Measurements from ENCODE around the gene TASP1.

The TASP1 gene

DNA sequence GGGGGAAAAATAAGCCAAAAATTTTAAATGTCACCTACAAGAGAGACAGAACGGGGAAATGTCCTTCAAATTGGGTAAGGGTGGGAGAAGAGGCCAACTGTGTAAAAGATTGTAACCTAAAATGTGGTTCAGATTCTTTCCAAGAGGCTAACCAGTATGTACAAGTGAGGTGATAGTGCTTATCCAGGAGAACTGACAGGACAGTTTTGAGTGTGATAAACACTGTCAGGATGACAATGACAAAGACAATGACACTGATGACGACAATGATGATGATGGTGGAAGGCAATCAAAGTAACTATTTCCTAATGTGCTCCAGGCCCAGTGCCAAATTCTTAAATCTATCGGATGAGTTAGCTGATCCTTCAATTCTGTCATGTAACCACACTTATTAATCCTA is 57.3 kb downstream of the TASP1 start:
- Mint-ChIP-seq H3K9me3 (no peaks in the 10 kb centered on the region), H3K4me1 (ENCODE audit: low read depth in 2 of 2) (no peaks in the 10 kb centered on the region), H3K4me3 (no peak overlapping the region), H3K27ac (no peak overlapping the region), H3K36me3 (ENCODE audit: insufficient read depth) (peaks cover 5% of the 10 kb centered on the region), H3K27me3 (no peaks in the 10 kb centered on the region)
- DNase-seq (no peak), ATAC-seq (replicated peaks) (no peak)

DNA sequence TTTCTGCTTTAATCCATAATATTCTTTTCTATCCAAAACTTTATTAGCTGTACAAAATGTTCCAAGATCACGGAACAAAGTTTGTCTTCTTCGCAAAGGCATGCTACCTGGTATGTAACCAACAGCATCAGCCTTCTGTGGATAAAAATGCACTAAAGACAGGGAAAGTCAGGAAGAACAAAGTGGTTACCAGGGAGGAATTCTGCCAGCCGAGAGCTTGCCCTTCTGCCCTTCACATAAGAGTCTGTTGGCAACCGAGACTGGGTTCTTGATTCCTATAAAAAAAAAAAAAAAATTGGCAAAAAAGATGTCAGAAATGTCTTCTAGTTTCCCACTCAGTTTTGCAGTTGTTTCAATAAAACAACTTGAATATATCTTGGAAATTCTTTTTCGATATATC is 58.0 kb downstream of the TASP1 start:
- Mint-ChIP-seq H3K27ac (no peak overlapping the region), H3K36me3 (ENCODE audit: insufficient read depth) (peaks cover 5% of the 10 kb centered on the region), H3K9me3 (no peaks in the 10 kb centered on the region), H3K27me3 (no peaks in the 10 kb centered on the region), H3K4me1 (ENCODE audit: low read depth in 2 of 2) (no peaks in the 10 kb centered on the region), H3K4me3 (no peak overlapping the region)
- ATAC-seq (replicated peaks) = no peak
- DNase-seq = no peak

DNA sequence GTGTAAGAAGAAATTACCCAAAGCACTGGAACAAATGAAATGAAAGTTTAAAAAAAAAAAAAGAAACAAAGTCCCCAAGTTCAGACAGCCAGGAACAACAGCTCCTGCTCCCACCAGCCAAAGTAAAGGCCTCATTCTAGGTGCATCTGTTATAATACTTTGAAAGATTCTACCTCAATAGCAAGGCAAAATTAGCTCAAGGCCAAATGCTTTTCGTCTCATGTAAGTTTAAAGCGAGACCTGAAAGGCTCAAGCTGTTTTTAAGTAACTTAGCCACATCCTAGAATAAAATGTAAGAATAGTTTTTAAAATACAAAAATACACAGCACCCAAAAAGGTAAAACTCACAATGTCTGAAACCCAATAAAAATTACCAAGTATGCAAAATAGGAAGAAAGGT is 64.7 kb downstream of the TASP1 start:
- no peak overlapping the region for H3K4me3 Mint-ChIP-seq
- no peaks in the 10 kb centered on the region for H3K9me3 Mint-ChIP-seq
- H3K27me3 Mint-ChIP-seq = no peaks in the 10 kb centered on the region
- ATAC-seq (replicated peaks) (no peak), DNase-seq (no peak)
- H3K4me1 Mint-ChIP-seq (ENCODE audit: low read depth in 2 of 2) = peaks cover 0 to 3% of the 10 kb centered on the region in 2 donors
- H3K27ac Mint-ChIP-seq = no peak overlapping the region
- no peaks in the 10 kb centered on the region for H3K36me3 Mint-ChIP-seq (ENCODE audit: insufficient read depth)

DNA sequence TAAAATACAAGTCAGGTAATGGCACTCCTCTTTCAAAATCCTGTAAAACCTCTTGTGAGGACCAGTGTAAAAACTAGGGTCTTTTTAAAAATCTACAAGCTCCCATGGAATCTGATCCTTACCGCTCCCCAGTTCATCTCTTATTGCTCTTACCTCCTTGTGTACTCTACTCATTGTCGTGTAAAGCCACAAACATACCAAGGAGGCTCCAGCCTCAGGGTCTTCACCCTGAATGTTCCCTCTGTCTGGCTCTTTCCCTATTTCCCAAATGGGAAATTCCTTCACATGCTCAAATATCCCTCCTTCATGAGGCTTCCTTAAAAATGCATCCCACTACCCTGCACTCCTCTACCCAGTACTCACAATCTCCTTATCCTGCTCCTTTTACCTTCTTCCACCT is 67.1 kb downstream of the TASP1 start:
- no peaks in the 10 kb centered on the region for H3K36me3 Mint-ChIP-seq (ENCODE audit: insufficient read depth)

DNA sequence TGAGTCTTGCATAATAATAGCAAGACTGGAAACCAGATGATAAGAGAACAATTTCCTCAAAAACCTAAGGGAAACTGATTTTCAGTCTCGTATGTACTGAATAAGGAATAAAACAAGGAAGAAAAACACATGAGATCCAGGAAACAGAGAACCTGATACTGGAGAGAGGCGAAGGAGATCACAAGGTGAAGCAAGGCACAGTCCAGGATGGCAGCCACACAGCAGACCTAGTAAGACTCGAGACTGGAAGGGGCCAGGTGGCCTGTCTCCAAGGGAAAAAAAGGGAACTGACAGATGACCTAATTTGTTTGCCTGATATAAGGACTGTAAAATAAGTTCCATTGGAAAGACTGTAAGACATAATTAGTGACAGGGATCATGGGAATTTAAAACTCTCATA is 71.1 kb downstream of the TASP1 start:
- Mint-ChIP-seq H3K9me3 (peaks cover 0 to 3% of the 10 kb centered on the region in 2 donors), H3K4me1 (ENCODE audit: low read depth in 2 of 2) (peaks cover 0 to 4% of the 10 kb centered on the region in 2 donors), H3K36me3 (ENCODE audit: insufficient read depth) (peaks cover 3% of the 10 kb centered on the region), H3K27me3 (no peaks in the 10 kb centered on the region), H3K4me3 (no peak overlapping the region), H3K27ac (no peak overlapping the region)
- DNase-seq = no peak
- no peak for ATAC-seq (replicated peaks)

More for the DNA sequence above, 67.1 kb downstream of the TASP1 start:
- ATAC-seq (replicated peaks) (no peak), DNase-seq (no peak)
- Mint-ChIP-seq H3K4me1 (ENCODE audit: low read depth in 2 of 2) (peaks cover 0 to 3% of the 10 kb centered on the region in 2 donors), H3K27me3 (no peaks in the 10 kb centered on the region), H3K27ac (no peak overlapping the region), H3K9me3 (peaks cover 0 to 3% of the 10 kb centered on the region in 2 donors), H3K4me3 (no peak overlapping the region)

DNA sequence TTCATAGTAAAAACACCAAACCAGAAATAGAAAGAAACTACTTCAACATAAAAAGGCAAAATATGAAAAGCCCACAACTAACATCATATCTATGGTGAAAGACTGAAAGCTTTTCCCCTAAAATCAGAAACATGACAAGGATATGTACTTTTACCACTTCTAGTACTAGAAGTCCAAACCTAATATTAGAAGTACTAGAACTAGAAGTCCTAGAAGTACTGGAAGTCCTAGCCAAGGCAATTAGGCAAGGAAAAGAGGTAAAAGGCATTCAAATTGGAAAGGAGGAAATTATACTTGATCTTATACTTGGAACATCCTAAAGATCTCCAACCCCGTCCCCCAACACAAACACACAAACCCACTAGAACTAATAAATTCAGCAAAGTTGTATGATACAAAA is 74.9 kb downstream of the TASP1 start:
- Mint-ChIP-seq H3K4me1 (ENCODE audit: low read depth in 2 of 2) (peaks cover 0 to 8% of the 10 kb centered on the region in 2 donors), H3K27ac (no peak overlapping the region), H3K36me3 (ENCODE audit: insufficient read depth) (peaks cover 3% of the 10 kb centered on the region), H3K4me3 (no peak overlapping the region), H3K9me3 (peaks cover 3 to 7% of the 10 kb centered on the region in 2 donors), H3K27me3 (no peaks in the 10 kb centered on the region)
- DNase-seq (no peak), ATAC-seq (replicated peaks) (no peak)

DNA sequence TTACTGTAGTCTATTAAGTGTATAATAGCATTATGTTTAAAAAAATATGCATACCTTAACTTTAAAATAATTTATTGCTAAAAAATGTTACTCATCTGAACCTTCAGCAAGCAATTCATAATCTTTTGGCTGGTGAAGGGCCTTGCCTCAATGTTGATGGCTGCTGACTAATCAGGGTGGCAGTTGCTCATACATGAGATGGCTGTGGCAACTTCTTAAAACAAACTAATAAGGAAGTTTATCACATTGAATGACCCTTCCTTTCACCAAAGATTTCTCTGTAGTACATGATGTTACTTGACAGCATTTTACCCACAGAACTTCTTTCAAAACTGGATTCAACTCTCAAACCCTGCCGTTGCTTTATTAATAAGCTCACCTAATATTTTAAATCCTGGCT is 84.0 kb downstream of the TASP1 start:
- no peak overlapping the region for H3K27ac Mint-ChIP-seq
- no peak for ATAC-seq (replicated peaks)
- H3K4me1 Mint-ChIP-seq (ENCODE audit: low read depth in 2 of 2) = no peaks in the 10 kb centered on the region
- no peaks in the 10 kb centered on the region for H3K9me3 Mint-ChIP-seq
- no peak for DNase-seq
- no peak overlapping the region for H3K4me3 Mint-ChIP-seq
- no peaks in the 10 kb centered on the region for H3K27me3 Mint-ChIP-seq
- H3K36me3 Mint-ChIP-seq (ENCODE audit: insufficient read depth) = peaks cover 6% of the 10 kb centered on the region

DNA sequence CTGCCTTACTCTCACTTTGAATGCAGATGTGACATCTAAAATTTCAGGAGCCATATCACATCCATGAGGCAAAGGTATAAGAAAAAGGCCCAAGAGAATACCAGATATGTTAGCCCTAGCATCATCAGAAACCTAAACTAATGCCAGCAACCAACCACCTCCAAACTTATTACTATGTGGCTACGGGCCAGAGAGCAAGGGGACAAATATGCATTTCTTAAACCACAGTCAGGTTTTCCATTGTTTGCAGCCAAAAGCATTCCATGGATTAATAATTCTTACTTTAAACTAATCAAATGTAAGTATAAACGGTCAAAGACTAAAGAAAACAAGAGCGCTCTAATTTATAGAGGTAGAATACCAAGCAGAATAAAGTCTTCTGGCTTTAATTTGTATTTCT is 84.7 kb downstream of the TASP1 start:
- Mint-ChIP-seq H3K9me3 (no peaks in the 10 kb centered on the region), H3K4me3 (no peak overlapping the region), H3K27me3 (no peaks in the 10 kb centered on the region), H3K27ac (no peak overlapping the region), H3K36me3 (ENCODE audit: insufficient read depth) (peaks cover 6% of the 10 kb centered on the region), H3K4me1 (ENCODE audit: low read depth in 2 of 2) (no peaks in the 10 kb centered on the region)
- ATAC-seq (replicated peaks) (no peak), DNase-seq (no peak)

DNA sequence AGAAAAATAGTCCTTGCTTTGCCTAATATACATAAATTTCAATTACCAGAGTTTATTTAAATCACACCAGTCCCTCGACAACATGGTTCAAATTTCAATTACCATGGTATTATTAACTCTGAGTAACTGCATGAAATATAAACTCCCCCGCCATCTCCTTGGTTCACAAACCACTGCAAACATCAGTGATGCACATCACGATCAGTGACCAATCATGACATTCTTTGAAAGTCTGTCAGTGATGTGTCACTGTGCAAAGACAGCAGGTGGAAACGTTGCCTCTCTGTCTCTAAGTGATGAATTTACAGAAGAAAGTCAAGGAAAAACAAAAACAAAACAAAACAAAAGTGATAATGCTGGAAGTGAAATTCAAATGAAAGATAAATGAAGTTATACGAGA is 86.7 kb downstream of the TASP1 start:
- Mint-ChIP-seq H3K27me3 (no peaks in the 10 kb centered on the region), H3K4me3 (no peak overlapping the region), H3K36me3 (ENCODE audit: insufficient read depth) (no peaks in the 10 kb centered on the region), H3K27ac (no peak overlapping the region), H3K4me1 (ENCODE audit: low read depth in 2 of 2) (no peaks in the 10 kb centered on the region), H3K9me3 (no peaks in the 10 kb centered on the region)
- DNase-seq (no peak), ATAC-seq (replicated peaks) (no peak)

DNA sequence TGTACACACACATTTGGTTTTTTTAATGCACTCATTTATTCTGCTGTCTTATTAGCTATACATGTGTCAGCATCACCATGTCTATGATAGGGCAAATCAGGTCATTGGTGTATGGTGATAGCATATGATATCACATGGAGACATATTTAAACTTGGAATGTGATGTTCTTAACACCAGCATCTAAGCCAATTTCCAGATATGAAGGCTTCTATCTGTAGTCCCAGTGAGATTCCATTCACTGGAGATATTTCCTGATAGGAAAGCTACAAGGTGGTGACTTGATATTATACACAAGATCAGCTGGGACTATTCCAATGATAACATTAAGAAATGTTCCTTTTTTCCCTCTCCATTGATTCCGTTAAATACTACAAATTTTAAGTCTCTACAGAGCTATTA is 89.3 kb downstream of the TASP1 start:
- no peaks in the 10 kb centered on the region for H3K9me3 Mint-ChIP-seq
- H3K4me3 Mint-ChIP-seq = no peak overlapping the region
- no peak for ATAC-seq (replicated peaks)
- no peak for DNase-seq
- no peaks in the 10 kb centered on the region for H3K36me3 Mint-ChIP-seq (ENCODE audit: insufficient read depth)
- H3K4me1 Mint-ChIP-seq (ENCODE audit: low read depth in 2 of 2) = no peaks in the 10 kb centered on the region
- H3K27ac Mint-ChIP-seq = no peak overlapping the region
- no peaks in the 10 kb centered on the region for H3K27me3 Mint-ChIP-seq

DNA sequence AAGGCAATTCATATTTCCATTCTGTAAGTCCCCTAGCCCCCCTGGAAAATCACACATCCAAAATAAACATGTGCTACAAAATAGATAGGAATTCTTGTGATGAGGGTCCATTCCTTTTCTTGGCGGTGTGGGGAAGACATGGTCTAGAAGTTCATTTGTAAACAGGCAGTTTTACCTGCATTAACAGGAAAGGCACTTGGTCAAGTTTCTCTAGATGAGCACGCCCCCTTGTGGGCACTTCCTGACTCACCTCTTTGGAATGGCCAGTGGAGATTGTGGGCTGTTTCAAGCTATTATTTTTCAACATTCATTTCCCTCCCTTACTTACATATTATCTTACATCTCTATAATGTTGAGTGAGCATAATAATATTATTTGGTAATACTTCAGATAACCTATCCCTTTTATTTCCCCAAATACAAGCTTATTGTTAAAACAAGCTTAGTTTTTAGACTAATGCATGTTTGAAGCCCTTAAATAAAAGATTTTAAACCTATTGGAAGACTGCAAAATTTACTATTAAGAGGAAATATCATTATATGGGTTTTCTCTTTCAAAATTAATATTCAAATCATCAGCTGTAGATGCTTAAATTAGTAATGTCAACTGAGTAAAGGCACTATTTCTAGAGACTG is 92.1 kb downstream of the TASP1 start:
- Mint-ChIP-seq H3K27me3 (no peaks in the 10 kb centered on the region), H3K36me3 (ENCODE audit: insufficient read depth) (no peaks in the 10 kb centered on the region), H3K27ac (no peak overlapping the region), H3K4me1 (ENCODE audit: low read depth in 2 of 2) (no peaks in the 10 kb centered on the region), H3K4me3 (no peak overlapping the region), H3K9me3 (no peaks in the 10 kb centered on the region)
- DNase-seq (peak; percentile 45 to 50 (median 48)), ATAC-seq (replicated peaks) (peak; percentile 37)

DNA sequence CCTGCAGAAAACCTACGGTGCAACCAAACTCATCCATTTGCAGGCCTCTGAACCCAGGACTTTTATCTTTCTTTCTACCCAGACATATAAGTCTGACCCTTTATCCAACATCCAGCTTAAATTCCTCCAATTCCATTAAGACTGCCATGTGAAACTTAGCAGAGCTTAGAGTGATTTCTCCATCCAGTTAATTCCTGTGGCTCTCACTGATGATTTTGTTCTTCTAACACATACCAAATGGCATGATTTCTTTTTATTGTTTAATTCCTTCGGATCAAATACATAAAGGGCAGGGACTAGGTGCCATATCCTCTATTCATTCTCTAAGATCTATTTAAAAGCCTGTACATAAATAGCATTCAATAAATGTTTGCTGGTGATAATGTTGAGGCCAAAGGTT is 92.9 kb downstream of the TASP1 start:
- Mint-ChIP-seq H3K4me1 (ENCODE audit: low read depth in 2 of 2) (peaks cover 0 to 4% of the 10 kb centered on the region in 2 donors), H3K27ac (no peak overlapping the region), H3K9me3 (no peaks in the 10 kb centered on the region), H3K27me3 (no peaks in the 10 kb centered on the region), H3K4me3 (no peak overlapping the region), H3K36me3 (ENCODE audit: insufficient read depth) (no peaks in the 10 kb centered on the region)
- no peak for DNase-seq
- ATAC-seq (replicated peaks) = no peak

DNA sequence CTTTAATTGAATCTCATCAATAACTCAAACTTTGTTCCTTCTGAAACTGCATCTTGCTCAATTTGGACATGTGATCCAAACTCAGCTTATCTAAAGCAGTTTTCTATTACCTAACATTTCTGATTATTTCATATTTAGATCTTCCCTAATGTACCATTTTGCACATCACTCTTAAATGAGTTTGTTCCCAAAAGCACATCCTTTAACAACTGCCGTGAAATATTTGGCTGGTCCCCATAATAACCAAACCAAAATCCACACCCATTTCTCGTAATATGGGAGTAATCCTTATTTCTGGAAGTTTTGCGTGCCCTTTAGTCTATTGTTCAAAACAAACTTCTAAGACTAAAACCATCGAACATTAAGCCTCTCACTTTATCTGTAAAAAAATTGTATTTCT is 94.9 kb downstream of the TASP1 start:
- H3K4me3 Mint-ChIP-seq = no peak overlapping the region
- no peaks in the 10 kb centered on the region for H3K9me3 Mint-ChIP-seq
- H3K27ac Mint-ChIP-seq = no peak overlapping the region
- H3K27me3 Mint-ChIP-seq = no peaks in the 10 kb centered on the region
- H3K4me1 Mint-ChIP-seq (ENCODE audit: low read depth in 2 of 2) = peaks cover 0 to 4% of the 10 kb centered on the region in 2 donors
- H3K36me3 Mint-ChIP-seq (ENCODE audit: insufficient read depth) = no peaks in the 10 kb centered on the region
- DNase-seq (no peak), ATAC-seq (replicated peaks) (no peak)

DNA sequence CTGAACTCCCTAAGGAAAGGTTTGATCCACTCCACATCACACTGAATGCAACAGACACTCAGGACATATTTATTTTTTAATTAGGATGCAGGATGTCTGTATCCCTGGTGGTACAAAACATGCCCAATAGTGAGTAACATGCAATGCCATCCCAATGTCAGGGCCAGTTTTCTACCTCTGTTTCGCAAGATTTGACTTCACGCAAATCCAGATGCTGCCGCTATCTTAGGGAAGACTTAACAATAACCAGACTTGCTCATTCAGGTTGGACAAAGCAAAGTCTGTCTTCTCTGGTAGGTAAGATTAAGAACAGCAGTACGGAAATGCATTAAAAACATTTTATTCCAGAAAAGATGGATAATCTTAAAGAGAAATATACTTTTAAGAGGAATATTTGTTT is 103.1 kb downstream of the TASP1 start:
- Mint-ChIP-seq H3K36me3 (ENCODE audit: insufficient read depth) (peaks cover 6% of the 10 kb centered on the region), H3K9me3 (no peaks in the 10 kb centered on the region), H3K4me1 (ENCODE audit: low read depth in 2 of 2) (no peaks in the 10 kb centered on the region), H3K4me3 (no peak overlapping the region), H3K27ac (no peak overlapping the region), H3K27me3 (no peaks in the 10 kb centered on the region)
- DNase-seq = no peak
- no peak for ATAC-seq (replicated peaks)

DNA sequence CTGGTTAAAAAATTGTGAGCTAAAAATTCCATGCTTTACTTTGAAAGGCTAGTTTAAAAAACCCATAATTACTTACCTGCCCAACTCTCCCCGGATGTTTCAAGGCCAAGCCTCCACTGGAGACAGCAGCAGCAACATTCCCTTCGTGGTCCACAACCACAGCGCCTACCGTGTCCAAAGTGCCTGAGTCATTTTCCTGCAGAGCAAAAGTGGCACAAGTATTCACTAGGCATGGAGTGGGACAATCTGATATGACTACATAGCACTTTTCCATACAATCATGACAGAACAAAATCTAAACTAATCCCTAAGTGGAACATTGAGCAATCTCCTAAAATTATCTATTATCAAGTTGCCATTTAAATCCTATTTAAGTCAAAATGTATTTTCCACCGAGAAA is 104.8 kb downstream of the TASP1 start:
- ATAC-seq (replicated peaks) = no peak
- Mint-ChIP-seq H3K27me3 (no peaks in the 10 kb centered on the region), H3K27ac (no peak overlapping the region), H3K9me3 (no peaks in the 10 kb centered on the region), H3K4me1 (ENCODE audit: low read depth in 2 of 2) (no peaks in the 10 kb centered on the region), H3K36me3 (ENCODE audit: insufficient read depth) (peaks cover 6% of the 10 kb centered on the region), H3K4me3 (no peak overlapping the region)
- no peak for DNase-seq

Measured in effector memory CD8-positive, alpha-beta T cell (primary cell).